NCI-H2107 treated with DMSO at 0.1 percent for 48 hours (cell line): Measurements from ENCODE around the gene NTF4.
"Not testable (repeated sequence)": the region's sequence is repeated elsewhere in the genome, so short reads cannot be mapped to it uniquely, and the experiment has no call there.

Source experiments
- DNase-seq: peaks from one replicate; lab custom pipeline; 2025; ENCODE audit not compliant: unreplicated experiment; lab: John Stamatoyannopoulos, UW

Gene NTF4

GRCh38 chr19:49057636-49058234 is 6.9 kb downstream of the NTF4 start, which contains the start of gene CGB7:
CGB7 (minus strand) TSS chr19:49057749; CDS start chr19:49055375, 2,374 bp downstream.
- DNase-seq, result no peak

GRCh38 chr19:49056902-49057596 is 7.6 kb downstream of the NTF4 start:
- DNase-seq, result not testable (repeated sequence)

- DNase-seq, result no peak
Measured at GRCh38 chr19:49056101-49056901, 8.3 kb downstream of the NTF4 start.

- not testable (repeated sequence) for DNase-seq
Measured at GRCh38 chr19:49050376-49051033, 14.1 kb downstream of the NTF4 start.

- DNase-seq, result not testable (repeated sequence)
Measured at GRCh38 chr19:49049834-49050233, 14.8 kb downstream of the NTF4 start.

- DNase-seq, result not testable (repeated sequence)
Measured at GRCh38 chr19:49049011-49049410, 15.6 kb downstream of the NTF4 start, which contains the start of gene CGB8. CGB8 (minus strand) TSS chr19:49049111; CDS start chr19:49048739, 372 bp downstream.

GRCh38 chr19:49043548-49043947 is 21.1 kb downstream of the NTF4 start, which contains the start of gene CGB5:
CGB5 (plus strand) TSS chr19:49043848; CDS start chr19:49044210, 362 bp downstream.
- not testable (repeated sequence) for DNase-seq

GRCh38 chr19:49042666-49043065 is 22.0 kb downstream of the NTF4 start:
- DNase-seq, result not testable (repeated sequence)

- no peak for DNase-seq
Measured at GRCh38 chr19:49042177-49042576, 22.4 kb downstream of the NTF4 start.

GRCh38 chr19:49039736-49040135 is 24.9 kb downstream of the NTF4 start:
- DNase-seq, result not testable (repeated sequence)

GRCh38 chr19:49038557-49039276 is 25.9 kb downstream of the NTF4 start:
- DNase-seq, result not testable (repeated sequence)

GRCh38 chr19:49038111-49038510 is 26.5 kb downstream of the NTF4 start:
- not testable (repeated sequence) for DNase-seq

GRCh38 chr19:49036815-49037214 is 27.8 kb downstream of the NTF4 start, which contains the start of gene CGB1:
CGB1 (minus strand) TSS chr19:49036895; CDS start chr19:49036711, 184 bp downstream.
- DNase-seq, result not testable (repeated sequence)

- not testable (repeated sequence) for DNase-seq
Measured at GRCh38 chr19:49031642-49032301, 32.8 kb downstream of the NTF4 start, which contains the start of gene CGB2. CGB2 (plus strand) TSS chr19:49031890; CDS start chr19:49032096, 206 bp downstream.

GRCh38 chr19:49030323-49030722 is 34.3 kb downstream of the NTF4 start:
- not testable (repeated sequence) for DNase-seq

- DNase-seq, result not testable (repeated sequence)
Measured at GRCh38 chr19:49029749-49030148, 34.9 kb downstream of the NTF4 start.

GRCh38 chr19:49028686-49029085 is 35.9 kb downstream of the NTF4 start:
- DNase-seq, result not testable (repeated sequence)

- not testable (repeated sequence) for DNase-seq
Measured at GRCh38 chr19:49025599-49025998, 39.0 kb downstream of the NTF4 start.

GRCh38 chr19:49025088-49025487 is 39.5 kb downstream of the NTF4 start:
- DNase-seq, result not testable (repeated sequence)
